Raji (cell line): ENCODE measurements around the gene CFAP300.

Experiments
- POLR2A ChIP-seq: IDR thresholded peaks from 2 replicates; pipeline ENCODE4 v1.6.1; 2011; ENCODE audit warnings: low read depth, low read length, control low read depth; ENCODE audit not compliant: insufficient read depth

CFAP300 gene

GRCh38 chr11:102047305-102047924 is at the start of gene CFAP300:
Gene CFAP300, plus strand, starts transcription at chr11:102047437. Its CDS starts 34 bp downstream, at chr11:102047471.
- no peak for TF ChIP-seq POLR2A

GRCh38 chr11:102001657-102002338 is 45.4 kb upstream of the CFAP300 start:
- no peak for TF ChIP-seq POLR2A

- no peak for TF ChIP-seq POLR2A
These were observed 43.0 kb upstream of the CFAP300 start for GRCh38 chr11:102004220-102004619.

- TF ChIP-seq POLR2A = no peak
These were observed 41.9 kb upstream of the CFAP300 start for GRCh38 chr11:102005306-102005705.

- no peak for TF ChIP-seq POLR2A
These were observed 40.2 kb upstream of the CFAP300 start for GRCh38 chr11:102006835-102007566.

- TF ChIP-seq POLR2A = no peak
These were observed 39.4 kb upstream of the CFAP300 start for GRCh38 chr11:102007567-102008437.

GRCh38 chr11:102010776-102011494 is 36.3 kb upstream of the CFAP300 start:
- TF ChIP-seq POLR2A = no peak

- TF ChIP-seq POLR2A = no peak
These were observed 34.3 kb upstream of the CFAP300 start for GRCh38 chr11:102012946-102013345.

- TF ChIP-seq POLR2A = no peak
These were observed 32.5 kb upstream of the CFAP300 start for GRCh38 chr11:102014756-102015155.

- TF ChIP-seq POLR2A = no peak
These were observed 30.2 kb upstream of the CFAP300 start for GRCh38 chr11:102017026-102017425.

- no peak for TF ChIP-seq POLR2A
These were observed 21.0 kb upstream of the CFAP300 start for GRCh38 chr11:102026217-102026616.

- no peak for TF ChIP-seq POLR2A
These were observed 20.3 kb upstream of the CFAP300 start for GRCh38 chr11:102026959-102027358.

GRCh38 chr11:102036757-102037156 is 10.5 kb upstream of the CFAP300 start:
- no peak for TF ChIP-seq POLR2A

- TF ChIP-seq POLR2A = no peak
These were observed 396 bp upstream of the CFAP300 start for GRCh38 chr11:102046841-102047240.
